AG04450 (cell line): Measurements from ENCODE around the gene EIF5A2. TPM values are rescaled to one million over a fixed set of nuclear protein-coding genes. Genes with fewer than 3 reads are reported as not detected.

Experiments used
- CTCF ChIA-PET: fragments of 300-600, 350-600 bp; formaldehyde crosslinking; extraction: SDS; loops from one replicate; lab custom pipeline; 2022; ENCODE audit warnings: antibody characterized with exemption, inconsistent platforms; lab: Charles Lee
- POLR2A ChIA-PET: fragments of 350-600 bp; formaldehyde crosslinking; extraction: SDS; loops from one replicate; lab custom pipeline; 2021; ENCODE audit warnings: antibody characterized with exemption, inconsistent platforms; lab: Yijun Ruan, JAX
- DNase-seq: peaks from one replicate; pipeline ENCODE4 v3.0.0-alpha.2; 2011; ENCODE audit warnings: low read depth, low spot score
- H3K27ac ChIP-seq: one replicate; pipeline ENCODE4 v1.5.1; 2012; ENCODE audit warnings: low read depth, low read length, control low read depth
- H3K27me3 ChIP-seq: one replicate; pipeline ENCODE4 v1.6.0; 2012; ENCODE audit warnings: low read length; ENCODE audit not compliant: control insufficient read depth, insufficient read depth
- H3K4me3 ChIP-seq: 2 replicates; pipeline ENCODE4 v1.5.1; 2011; ENCODE audit warnings: mild to moderate bottlenecking, low read depth, low read length, control low read depth
- H3K9me3 ChIP-seq: 2 replicates; pipeline ENCODE4 v1.5.1; 2012; ENCODE audit warnings: low read length; ENCODE audit not compliant: control insufficient read depth, insufficient read depth
- polyA plus RNA-seq: library from polyadenylated mRNA; depleted of rRNA; stranded (reverse); fragments of >200 nt; gene quantifications from 2 replicates; pipeline ENCODE4 v1.2.3, GENCODE V29; 2011
- TF ChIP-seq, protein P1 (sequence below): IDR thresholded peaks from 2 replicates; pipeline ENCODE4 v1.5.1; 2011; ENCODE audit warnings: low read depth, low read length, control low read depth, inconsistent platforms

Gene EIF5A2
- polyA plus RNA-seq, 1 experiment: 20.5 TPM

DNA sequence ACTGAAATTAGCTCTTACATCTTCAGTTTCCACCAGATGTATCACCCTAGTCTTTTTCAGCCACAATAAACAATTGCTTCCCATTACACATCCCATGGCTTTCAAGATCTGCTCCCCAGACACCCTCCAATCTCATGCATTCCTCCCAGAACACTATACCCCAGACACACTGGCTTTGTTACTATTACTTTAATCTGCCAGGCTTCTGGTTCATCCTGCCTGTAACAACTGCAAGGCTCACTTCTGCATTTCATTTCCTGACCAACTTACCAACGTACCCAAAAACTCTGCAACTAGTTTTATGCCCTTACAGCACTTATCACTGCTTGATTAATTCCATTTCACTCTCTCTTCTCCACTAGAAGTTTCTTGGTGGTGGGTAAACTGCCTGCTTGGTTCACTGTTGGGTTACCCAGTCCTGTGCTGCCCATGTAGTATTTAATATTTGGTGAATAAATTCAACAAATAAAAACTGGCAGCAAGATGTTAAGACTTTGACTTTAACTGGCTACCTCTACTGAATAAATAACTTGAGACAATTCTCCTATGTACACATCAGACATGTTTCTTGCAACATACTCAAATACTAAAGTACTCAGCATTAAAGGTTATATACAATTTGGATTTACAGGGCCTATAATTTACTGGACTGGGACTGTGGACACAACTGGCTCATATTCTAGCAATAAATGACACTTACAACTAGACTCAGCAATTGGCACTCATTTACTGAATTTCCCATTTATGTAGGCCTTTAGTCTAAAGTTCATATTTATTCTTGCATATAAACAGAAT is 41.1 kb downstream of the EIF5A2 start:
- ChIA-PET CTCF (interaction anchor here (1.0 to 1.1 kb wide), 2 partner anchors 55 to 454 kb away, joined by 5 to 9 read pairs; no protein-coding TSS in a partner anchor), POLR2A (interaction anchor here (1.5 kb wide), 1 partner anchor 19 kb away, joined by 4 read pairs; no protein-coding TSS in a partner anchor)
- peak overlapping the region; percentile 96 for H3K4me3 ChIP-seq
- no peak for DNase-seq
- no peaks in the 10 kb centered on the region for H3K9me3 ChIP-seq
- TF ChIP-seq, protein P1, sequence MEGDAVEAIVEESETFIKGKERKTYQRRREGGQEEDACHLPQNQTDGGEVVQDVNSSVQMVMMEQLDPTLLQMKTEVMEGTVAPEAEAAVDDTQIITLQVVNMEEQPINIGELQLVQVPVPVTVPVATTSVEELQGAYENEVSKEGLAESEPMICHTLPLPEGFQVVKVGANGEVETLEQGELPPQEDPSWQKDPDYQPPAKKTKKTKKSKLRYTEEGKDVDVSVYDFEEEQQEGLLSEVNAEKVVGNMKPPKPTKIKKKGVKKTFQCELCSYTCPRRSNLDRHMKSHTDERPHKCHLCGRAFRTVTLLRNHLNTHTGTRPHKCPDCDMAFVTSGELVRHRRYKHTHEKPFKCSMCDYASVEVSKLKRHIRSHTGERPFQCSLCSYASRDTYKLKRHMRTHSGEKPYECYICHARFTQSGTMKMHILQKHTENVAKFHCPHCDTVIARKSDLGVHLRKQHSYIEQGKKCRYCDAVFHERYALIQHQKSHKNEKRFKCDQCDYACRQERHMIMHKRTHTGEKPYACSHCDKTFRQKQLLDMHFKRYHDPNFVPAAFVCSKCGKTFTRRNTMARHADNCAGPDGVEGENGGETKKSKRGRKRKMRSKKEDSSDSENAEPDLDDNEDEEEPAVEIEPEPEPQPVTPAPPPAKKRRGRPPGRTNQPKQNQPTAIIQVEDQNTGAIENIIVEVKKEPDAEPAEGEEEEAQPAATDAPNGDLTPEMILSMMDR: no peak
- no peak overlapping the region for H3K27ac ChIP-seq
- no peaks in the 10 kb centered on the region for H3K27me3 ChIP-seq

DNA sequence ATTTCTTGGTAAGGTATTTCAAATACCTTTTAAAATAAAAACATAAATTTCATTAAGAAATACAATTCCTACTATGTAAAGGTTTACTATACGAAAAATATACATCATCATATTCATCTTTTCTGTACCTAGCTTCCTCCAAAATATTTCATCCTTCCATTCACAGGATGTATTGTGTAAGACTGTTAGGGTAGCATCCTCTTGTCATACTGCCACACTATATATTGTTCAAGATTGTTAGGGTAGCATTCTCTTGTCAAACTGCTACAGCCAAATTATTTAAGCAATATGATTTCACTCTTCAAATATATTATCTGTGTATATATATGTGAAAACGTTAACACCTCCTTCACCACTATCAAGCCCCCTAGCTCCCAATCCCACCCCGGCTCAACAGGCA is 41.9 kb downstream of the EIF5A2 start:
- Histone ChIP-seq H3K27me3 (no peaks in the 10 kb centered on the region), H3K4me3 (no peak overlapping the region), H3K27ac (no peak overlapping the region), H3K9me3 (no peaks in the 10 kb centered on the region)
- POLR2A ChIA-PET: interaction anchor here (0.6 to 1.5 kb wide), 2 partner anchors 18 to 395 kb away, joined by 4 to 5 read pairs; no protein-coding TSS in a partner anchor
- CTCF ChIA-PET: interaction anchor here (0.8 to 1.1 kb wide), 2 partner anchors 55 to 453 kb away, joined by 5 read pairs; no protein-coding TSS in a partner anchor
- no peak for DNase-seq
- TF ChIP-seq, protein P1: no peak

DNA sequence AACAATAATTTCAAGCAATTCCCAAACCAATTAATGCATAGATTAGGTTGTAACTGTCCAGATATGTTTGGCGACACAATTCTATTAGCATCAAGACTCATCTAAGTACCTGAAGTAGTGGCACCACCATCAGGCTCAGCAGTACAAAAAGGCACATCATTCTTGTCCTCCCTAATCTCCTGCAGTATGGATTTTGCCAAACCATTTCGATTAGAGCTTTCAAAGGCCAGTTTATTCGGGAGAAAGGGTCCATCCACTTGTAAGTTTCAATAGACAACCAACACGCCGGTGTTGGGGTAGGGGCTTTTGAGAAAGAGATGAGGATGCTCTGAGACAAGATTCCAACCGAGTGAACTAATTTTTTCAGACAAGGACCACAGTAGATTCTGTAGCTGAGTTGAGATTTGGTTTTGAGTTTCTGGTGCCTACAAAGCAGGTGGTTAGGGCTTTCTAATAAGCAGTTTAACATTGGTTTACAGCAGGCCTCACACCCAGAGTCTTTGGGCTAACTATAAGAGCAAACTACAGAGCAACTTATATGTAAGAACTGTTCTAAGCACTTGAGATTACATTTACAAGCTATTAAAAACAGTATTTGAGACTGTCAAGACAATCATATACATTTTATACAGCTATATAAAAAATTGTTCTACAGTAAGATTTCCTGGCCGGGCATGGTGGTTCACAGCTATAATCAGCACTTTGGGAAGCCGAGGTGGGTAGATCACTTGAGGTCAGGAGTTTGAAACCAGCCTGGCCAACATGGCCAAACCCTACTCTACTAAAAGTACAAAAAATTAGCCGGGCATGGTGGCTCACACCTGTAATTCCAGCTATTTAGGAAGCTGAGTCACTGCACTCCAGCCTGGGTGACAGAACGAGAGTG is 43.0 kb downstream of the EIF5A2 start:
- H3K27ac ChIP-seq: no peak overlapping the region
- TF ChIP-seq, protein P1: no peak
- H3K27me3 ChIP-seq: no peaks in the 10 kb centered on the region
- ChIA-PET POLR2A (interaction anchor here (1.5 kb wide), 1 partner anchor 17 kb away, joined by 4 read pairs; no protein-coding TSS in a partner anchor), CTCF (interaction anchor here (0.8 kb wide), 2 partner anchors 17 to 452 kb away, joined by 3 to 5 read pairs; no protein-coding TSS in a partner anchor)
- DNase-seq: no peak
- no peak overlapping the region for H3K4me3 ChIP-seq
- H3K9me3 ChIP-seq: no peaks in the 10 kb centered on the region

DNA sequence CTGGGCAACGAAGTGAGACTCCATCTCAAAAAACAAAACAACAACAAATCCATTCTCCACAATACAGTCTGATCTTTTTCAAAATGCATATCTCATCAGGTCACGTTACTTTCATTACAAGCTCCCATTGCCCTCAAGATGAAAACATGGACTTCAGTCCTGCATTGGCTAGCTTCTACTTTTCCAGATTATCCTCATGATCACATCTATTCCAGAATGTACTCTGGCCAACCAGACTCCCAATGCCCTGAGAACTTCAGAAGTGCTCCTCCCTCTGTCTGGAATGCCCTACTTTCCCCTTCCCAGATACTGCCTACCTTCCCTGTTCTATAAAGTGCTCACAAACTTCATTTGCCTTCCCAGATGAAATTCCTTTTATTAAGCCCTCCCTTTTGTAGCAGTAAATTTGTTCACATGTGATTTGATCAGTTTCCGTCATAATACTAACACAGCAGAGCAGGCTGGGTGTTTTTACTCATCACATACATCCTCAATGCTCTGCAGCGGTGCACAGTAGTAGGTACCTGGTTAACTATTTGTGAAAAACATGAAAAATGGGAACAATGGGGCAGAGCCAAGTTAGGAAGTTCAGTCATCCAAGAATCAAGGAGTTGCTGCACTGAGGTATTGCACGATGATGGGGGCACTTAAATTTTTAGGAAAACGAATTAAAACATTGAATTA is 43.8 kb downstream of the EIF5A2 start:
- ChIA-PET CTCF (no interaction called here), POLR2A (no interaction called here)
- DNase-seq: no peak
- Histone ChIP-seq H3K27ac (no peak overlapping the region), H3K9me3 (no peaks in the 10 kb centered on the region), H3K27me3 (no peaks in the 10 kb centered on the region), H3K4me3 (no peak overlapping the region)
- TF ChIP-seq, protein P1: no peak
